HG02623 (cell line): ENCODE measurements around the gene EIPR1.

Source experiments
- ATAC-seq: cut with Tn5 transposase; IDR thresholded peaks from one replicate; pipeline ENCODE4 v1.9.1; 2021; ENCODE audit warnings: moderate library complexity; ENCODE audit not compliant: unreplicated experiment

EIPR1 gene

GRCh38 chr2:3223080-3223923, 154.3 kb downstream of the EIPR1 start:
- ATAC-seq: peak; percentile 94

- ATAC-seq: peak; percentile 27
These were observed 155.0 kb downstream of the EIPR1 start for GRCh38 chr2:3222636-3223035.

GRCh38 chr2:3219536-3219935, 158.1 kb downstream of the EIPR1 start:
- ATAC-seq: no peak

DNA sequence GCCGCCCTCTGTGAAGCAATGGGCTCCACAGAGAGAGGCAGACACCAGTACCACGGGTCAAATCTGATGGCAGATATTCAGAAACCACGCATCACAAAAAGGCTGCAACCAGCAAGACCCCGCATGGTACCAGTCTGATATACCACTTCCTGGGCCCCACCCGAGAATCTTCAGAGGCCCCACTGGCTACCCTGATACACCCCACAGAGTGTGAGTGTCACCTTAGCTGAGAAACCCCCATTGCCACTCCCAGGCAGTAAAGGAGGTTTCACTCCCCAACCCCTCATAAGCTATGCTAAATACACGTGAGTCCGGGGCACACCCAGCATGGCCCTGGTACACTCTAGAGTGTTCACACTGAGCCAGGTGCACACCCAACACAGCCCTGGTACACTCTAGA, 160.0 kb downstream of the EIPR1 start:
- no peak for ATAC-seq

DNA sequence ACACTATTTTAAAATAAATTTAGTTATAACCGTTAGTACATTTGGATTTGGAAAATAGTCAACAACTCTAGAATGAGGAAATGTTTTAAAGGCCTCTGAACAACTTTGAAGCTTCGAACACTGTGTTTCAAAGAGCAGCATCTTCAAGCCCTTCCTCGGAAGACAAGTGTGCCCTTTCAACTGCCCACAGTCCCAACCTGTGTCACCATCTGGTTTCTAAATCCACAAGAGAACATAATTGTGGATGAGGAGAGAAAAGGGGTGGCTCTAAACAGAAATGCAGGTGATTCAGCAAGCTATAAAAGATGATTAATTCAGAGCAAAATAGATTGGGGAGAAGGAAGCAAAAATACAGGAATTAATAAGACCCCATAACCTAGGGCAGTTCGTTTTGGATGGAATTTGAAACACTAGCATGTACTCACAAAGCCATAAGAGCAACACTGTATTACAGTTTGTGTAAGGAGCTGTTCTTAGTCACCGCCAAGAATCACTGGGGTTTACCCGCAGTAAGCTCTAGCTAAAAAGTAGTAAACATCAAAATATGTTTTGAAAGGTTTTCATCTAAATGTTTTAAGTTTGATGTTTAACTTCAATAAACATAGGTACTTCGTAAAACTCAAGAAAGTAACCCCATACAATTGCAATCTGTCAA, 160.7 kb downstream of the EIPR1 start:
- no peak for ATAC-seq

DNA sequence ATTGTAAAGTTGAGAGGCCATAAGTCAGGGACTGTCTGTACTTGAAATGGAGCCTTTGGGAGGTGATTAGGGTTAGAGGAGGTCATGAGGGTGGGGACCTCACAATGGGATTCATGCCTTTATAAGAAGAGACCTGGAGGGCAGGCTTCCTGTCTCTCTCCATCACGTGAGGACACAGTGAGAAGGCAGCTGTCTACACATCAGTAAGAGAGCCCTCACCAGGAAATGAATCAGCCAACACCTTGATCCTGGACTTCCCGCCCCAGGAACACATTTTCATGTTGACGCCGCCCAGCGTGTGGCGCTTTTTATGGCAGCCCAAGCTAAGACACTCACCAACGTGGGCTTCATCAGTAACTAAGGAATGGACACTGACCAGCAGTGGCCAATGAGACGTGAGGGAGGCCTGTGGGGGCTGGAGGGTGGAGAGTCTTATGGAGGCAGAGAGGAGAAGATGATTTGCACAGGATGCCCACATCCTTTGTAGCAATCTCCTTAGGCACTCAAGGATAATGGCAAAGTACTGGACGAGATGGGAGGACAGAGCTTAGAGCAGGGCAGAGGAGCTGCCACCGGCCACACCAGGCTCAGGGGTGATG, 162.7 kb downstream of the EIPR1 start:
- ATAC-seq: no peak

DNA sequence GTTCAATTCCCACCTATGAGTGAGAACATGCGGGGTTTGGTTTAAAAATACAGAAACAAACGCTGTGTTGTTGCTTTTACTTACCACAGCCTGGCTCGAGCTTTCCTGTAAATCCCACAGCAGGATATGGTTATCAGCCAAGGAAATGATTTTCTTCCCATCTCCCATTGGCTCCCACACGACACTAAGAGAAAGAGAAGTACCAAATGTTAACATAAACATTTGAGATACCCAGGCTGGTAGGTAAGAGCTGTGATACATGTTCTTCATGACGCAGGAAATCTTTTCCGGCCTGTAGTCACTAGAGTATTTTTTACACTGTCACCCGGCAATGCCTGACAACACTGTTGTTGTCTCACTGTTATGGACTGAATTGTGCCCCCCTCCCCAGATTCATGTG, 163.6 kb downstream of the EIPR1 start:
- no peak for ATAC-seq

- no peak for ATAC-seq
These were observed 164.6 kb downstream of the EIPR1 start for GRCh38 chr2:3212984-3213383.

DNA sequence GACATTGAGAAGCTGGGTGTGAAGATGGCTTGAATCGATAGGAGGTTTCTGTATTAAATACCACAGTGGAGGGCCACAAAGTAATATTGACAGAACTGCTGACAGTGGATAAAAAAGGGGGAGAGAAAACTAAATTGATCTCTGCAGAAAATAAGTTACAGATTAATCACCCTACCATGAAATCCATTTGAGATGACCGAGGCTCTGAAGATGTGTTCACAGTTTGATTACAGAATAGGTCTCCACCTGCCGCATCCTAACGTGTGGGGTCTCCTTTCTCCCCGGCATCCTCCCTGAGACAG, 165.6 kb downstream of the EIPR1 start:
- ATAC-seq: no peak

- no peak for ATAC-seq
These were observed 166.2 kb downstream of the EIPR1 start for GRCh38 chr2:3211256-3212060.

DNA sequence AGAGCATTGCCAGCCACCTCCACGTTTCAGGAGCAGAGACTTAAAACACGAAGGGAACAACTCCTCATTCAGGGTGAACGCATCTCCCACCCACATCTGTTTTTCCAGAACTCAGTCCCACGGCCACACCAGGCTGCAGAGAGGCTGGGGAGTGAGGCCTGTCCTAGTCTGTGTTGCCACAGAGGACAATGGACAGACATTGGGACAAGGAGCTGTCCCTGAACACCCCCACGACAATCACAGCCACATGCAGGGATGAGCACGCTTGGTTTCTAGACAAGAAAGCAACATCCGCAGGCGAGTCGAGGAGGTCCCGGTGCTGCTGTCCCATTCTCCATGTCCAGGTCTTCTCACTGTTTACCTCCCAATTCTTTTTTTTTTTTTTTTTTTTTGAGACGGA, 167.4 kb downstream of the EIPR1 start:
- ATAC-seq: no peak

GRCh38 chr2:3209258-3209657, 168.4 kb downstream of the EIPR1 start:
- ATAC-seq: no peak

GRCh38 chr2:3208591-3208990, 169.0 kb downstream of the EIPR1 start:
- no peak for ATAC-seq

DNA sequence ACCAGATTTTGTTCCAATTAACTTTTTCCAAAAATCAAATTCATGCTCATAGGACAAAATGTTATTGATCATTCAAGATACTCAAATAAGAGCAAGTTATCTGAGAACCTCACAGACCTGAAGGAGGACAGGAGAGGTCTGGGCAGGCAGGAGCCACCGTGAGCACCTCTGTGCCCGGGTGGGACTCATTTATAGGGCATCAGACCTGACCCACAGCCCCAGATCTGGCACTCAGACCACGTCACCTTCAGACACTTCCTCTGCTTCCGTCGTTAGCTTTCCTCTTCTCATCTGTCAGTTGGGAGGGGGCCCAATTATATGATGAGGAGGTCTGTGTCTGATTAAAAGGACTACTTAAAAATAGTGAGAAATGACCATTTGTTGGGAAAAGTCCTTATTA, 169.4 kb downstream of the EIPR1 start:
- ATAC-seq: no peak

- no peak for ATAC-seq
These were observed 170.5 kb downstream of the EIPR1 start for GRCh38 chr2:3207091-3207491.

- ATAC-seq: no peak
These were observed 171.8 kb downstream of the EIPR1 start for GRCh38 chr2:3205845-3206244.

DNA sequence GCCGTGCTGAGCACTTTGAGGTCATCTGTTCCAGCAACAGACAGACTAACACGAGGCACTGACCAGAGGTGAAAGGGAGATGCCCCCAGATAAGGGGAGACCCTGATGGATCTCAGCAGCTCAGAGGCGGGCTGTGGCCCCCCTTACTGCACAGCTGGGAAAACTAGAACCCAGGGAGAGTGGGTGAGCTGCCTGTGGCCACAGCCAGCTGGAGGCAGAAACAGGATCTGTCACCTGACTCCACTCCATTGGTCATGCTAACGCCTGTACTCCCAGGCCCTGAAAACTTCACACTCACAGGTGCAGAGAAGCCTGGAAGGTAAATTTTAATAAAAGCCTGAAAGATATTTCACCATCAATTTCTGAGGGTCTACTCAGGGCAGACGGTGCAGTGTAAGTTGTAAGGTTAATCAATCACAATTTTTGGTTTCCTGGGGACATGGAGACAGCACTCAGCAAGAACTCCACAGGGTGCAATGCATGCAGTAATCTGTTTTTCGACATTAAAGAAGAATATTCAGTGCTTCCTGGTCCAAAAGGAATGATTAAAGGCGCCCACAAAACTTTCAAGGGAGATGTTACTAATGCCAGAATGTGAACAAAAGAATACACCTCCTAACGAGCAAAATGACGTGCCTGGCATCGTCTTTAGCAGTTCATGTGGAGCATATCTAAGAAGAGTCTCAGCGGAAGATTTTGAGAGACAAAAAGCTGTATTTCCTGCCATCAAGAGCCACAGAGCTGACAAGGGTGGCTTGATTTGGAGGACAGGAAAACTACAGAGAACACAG, 173.4 kb downstream of the EIPR1 start:
- no peak for ATAC-seq

DNA sequence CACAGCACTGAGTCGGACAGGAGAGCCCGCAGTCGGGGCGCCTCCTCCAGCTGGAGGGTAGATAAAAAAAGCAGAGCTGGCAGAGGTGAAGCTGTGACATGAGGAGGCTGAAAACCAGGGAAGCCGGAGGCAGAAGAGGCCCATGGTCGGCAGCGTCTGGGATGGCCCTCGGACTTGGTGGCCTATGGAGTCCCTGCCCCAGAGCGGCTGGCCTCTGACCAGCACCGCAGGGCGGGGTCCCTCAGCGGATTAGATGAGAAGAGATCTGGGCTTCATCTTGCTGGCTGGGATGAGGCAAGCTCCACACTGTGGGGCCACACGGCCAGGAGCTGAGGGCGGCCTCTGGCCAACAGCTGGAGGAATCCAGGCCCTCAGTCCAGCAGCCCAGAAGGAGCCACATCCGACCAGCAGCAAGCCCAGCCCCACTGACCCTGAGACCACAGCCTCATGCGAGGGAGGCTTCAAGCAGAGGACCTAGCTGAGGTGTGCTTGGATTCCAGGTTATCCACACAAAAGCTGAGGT, 174.1 kb downstream of the EIPR1 start:
- no peak for ATAC-seq

DNA sequence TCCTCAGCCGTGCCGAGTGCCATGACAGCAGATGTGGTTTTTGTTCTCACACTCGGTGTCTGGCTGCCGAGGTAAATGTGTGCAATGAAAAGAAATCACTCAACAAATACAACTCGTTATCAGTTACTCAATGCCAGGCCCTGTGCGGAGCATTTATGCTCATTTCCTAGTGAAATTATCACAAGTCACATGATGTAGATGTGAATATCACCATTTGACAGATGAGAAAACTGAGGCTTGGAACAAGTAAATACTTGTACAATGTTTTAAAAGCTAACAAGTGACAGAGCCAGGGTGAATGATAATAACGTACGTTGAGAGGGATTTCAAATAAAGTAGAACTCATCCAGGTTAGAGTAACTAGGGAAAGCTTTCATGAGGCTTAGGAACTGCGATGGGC, 174.7 kb downstream of the EIPR1 start:
- ATAC-seq: no peak

- no peak for ATAC-seq
These were observed 176.3 kb downstream of the EIPR1 start for GRCh38 chr2:3201281-3201680.
